ENCODE data around the gene VASH1. TPM values are rescaled to one million over a fixed set of nuclear protein-coding genes. Genes with fewer than 3 reads are reported as not detected.

The VASH1 gene
- total RNA-seq, 1 donor from 2014 or later = 26.0 TPM

GRCh38 chr14:76776428-76777251 is 15.4 kb downstream of the VASH1 start:
- DNase-seq (ENCODE audit: low spot score) = peak; percentile 79
- no peak overlapping the region for H3K4me3 Mint-ChIP-seq (ENCODE audit: unreplicated experiment)
- no peak overlapping the region for H3K27ac Mint-ChIP-seq (ENCODE audit: unreplicated experiment)
- H3K9me3 Mint-ChIP-seq (ENCODE audit: low read depth) = no peaks in the 10 kb centered on the region
- H3K4me1 Mint-ChIP-seq (ENCODE audit: low read depth) = peaks cover 31% of the 10 kb centered on the region
- H3K36me3 Mint-ChIP-seq (ENCODE audit: low read depth) = no peaks in the 10 kb centered on the region
- TF ChIP-seq, protein P1, sequence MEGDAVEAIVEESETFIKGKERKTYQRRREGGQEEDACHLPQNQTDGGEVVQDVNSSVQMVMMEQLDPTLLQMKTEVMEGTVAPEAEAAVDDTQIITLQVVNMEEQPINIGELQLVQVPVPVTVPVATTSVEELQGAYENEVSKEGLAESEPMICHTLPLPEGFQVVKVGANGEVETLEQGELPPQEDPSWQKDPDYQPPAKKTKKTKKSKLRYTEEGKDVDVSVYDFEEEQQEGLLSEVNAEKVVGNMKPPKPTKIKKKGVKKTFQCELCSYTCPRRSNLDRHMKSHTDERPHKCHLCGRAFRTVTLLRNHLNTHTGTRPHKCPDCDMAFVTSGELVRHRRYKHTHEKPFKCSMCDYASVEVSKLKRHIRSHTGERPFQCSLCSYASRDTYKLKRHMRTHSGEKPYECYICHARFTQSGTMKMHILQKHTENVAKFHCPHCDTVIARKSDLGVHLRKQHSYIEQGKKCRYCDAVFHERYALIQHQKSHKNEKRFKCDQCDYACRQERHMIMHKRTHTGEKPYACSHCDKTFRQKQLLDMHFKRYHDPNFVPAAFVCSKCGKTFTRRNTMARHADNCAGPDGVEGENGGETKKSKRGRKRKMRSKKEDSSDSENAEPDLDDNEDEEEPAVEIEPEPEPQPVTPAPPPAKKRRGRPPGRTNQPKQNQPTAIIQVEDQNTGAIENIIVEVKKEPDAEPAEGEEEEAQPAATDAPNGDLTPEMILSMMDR (IDR thresholded peaks at IDR 0.05) = no peak
- H3K27me3 Mint-ChIP-seq (ENCODE audit: low read depth) = no peaks in the 10 kb centered on the region

- Mint-ChIP-seq H3K4me3 (ENCODE audit: unreplicated experiment) (no peak overlapping the region), H3K4me1 (ENCODE audit: low read depth) (peaks cover 30% of the 10 kb centered on the region), H3K36me3 (ENCODE audit: low read depth) (no peaks in the 10 kb centered on the region), H3K9me3 (ENCODE audit: low read depth) (no peaks in the 10 kb centered on the region), H3K27me3 (ENCODE audit: low read depth) (no peaks in the 10 kb centered on the region), H3K27ac (ENCODE audit: unreplicated experiment) (no peak overlapping the region)
- DNase-seq (ENCODE audit: low spot score) = peak; percentile 57
- TF ChIP-seq, protein P1 (IDR thresholded peaks at IDR 0.05) = no peak
Measured at GRCh38 chr14:76777721-76778120, 16.5 kb downstream of the VASH1 start.

DNA sequence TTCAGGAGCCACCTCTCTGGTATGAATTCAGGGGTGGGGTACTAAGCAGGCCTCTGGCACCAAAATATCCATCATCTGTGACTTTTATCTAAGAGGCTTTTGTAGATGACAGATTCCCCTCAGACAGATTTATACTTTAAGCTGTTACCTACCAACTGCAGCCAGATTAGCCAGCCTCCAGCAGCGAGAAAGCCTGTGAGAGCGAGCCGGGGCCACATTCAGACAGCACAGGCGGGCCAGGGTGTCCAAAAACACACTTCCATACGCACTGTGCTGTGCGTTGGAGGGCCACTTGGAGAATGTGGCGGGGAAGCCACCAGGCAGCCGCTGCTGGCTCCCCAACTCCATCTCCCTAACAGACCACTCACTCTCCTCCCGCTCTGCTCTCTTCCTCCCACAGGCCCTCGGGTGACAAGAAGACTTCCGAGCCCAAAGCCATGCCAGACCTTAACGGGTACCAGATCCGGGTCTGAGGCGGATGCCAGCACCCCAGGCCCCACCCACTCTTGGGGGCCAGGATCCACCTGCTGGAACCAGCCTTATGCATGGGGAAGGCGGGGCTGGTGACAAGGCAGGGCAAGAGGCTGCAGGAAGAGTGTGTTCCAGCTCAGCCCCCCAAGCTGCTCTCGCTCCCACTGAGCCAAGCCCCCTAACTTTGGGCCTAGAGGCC is 17.4 kb downstream of the VASH1 start:
- TF ChIP-seq, protein P1 (IDR thresholded peaks at IDR 0.05) = no peak
- H3K27me3 Mint-ChIP-seq (ENCODE audit: low read depth) = no peaks in the 10 kb centered on the region
- H3K36me3 Mint-ChIP-seq (ENCODE audit: low read depth) = no peaks in the 10 kb centered on the region
- H3K4me1 Mint-ChIP-seq (ENCODE audit: low read depth) = peaks cover 29% of the 10 kb centered on the region
- no peaks in the 10 kb centered on the region for H3K9me3 Mint-ChIP-seq (ENCODE audit: low read depth)
- no peak overlapping the region for H3K27ac Mint-ChIP-seq (ENCODE audit: unreplicated experiment)
- H3K4me3 Mint-ChIP-seq (ENCODE audit: unreplicated experiment) = no peak overlapping the region
- DNase-seq (ENCODE audit: low spot score) = peak; percentile 71

- Mint-ChIP-seq H3K36me3 (ENCODE audit: low read depth) (no peaks in the 10 kb centered on the region), H3K9me3 (ENCODE audit: low read depth) (no peaks in the 10 kb centered on the region), H3K27me3 (ENCODE audit: low read depth) (no peaks in the 10 kb centered on the region), H3K27ac (ENCODE audit: unreplicated experiment) (no peak overlapping the region), H3K4me3 (ENCODE audit: unreplicated experiment) (no peak overlapping the region), H3K4me1 (ENCODE audit: low read depth) (peaks cover 25% of the 10 kb centered on the region)
- DNase-seq (ENCODE audit: low spot score) = peak; percentile 88
- TF ChIP-seq, protein P1 (IDR thresholded peaks at IDR 0.05) = no peak
Measured at GRCh38 chr14:76779221-76780057, 18.2 kb downstream of the VASH1 start.

- Mint-ChIP-seq H3K36me3 (ENCODE audit: low read depth) (no peaks in the 10 kb centered on the region), H3K27me3 (ENCODE audit: low read depth) (no peaks in the 10 kb centered on the region), H3K27ac (ENCODE audit: unreplicated experiment) (no peak overlapping the region), H3K4me3 (ENCODE audit: unreplicated experiment) (no peak overlapping the region), H3K9me3 (ENCODE audit: low read depth) (no peaks in the 10 kb centered on the region), H3K4me1 (ENCODE audit: low read depth) (peaks cover 28% of the 10 kb centered on the region)
- DNase-seq (ENCODE audit: low spot score) = peak; percentile 61
- TF ChIP-seq, protein P1 (IDR thresholded peaks at IDR 0.05) = no peak
Measured at GRCh38 chr14:76780058-76780345, 18.7 kb downstream of the VASH1 start.
